HEK293T (cell line): ENCODE data around the gene BTBD1.
"Not testable (repeated sequence)": the region's sequence is repeated elsewhere in the genome, so short reads cannot be mapped to it uniquely, and the experiment has no call there.

Experiments used
- CTCF ChIA-PET: fragments of 350-600 bp; formaldehyde crosslinking; extraction: SDS; loops from one replicate; lab custom pipeline; 2021; ENCODE audit warnings: antibody characterized with exemption, inconsistent platforms; lab: Yijun Ruan, JAX
- POLR2A ChIA-PET: fragments of 350-600 bp; formaldehyde crosslinking; extraction: SDS; loops from one replicate; lab custom pipeline; 2020; ENCODE audit warnings: antibody characterized with exemption, inconsistent platforms; lab: Yijun Ruan, JAX
- DNase-seq: peaks from one replicate; pipeline ENCODE4 v3.0.0; 2012; ENCODE audit warnings: mixed read lengths; ENCODE audit errors: extremely low spot score
- ARNT ChIP-seq: fragments of 450-650 bp; IDR thresholded peaks from 2 replicates; pipeline ENCODE4 v1.6.1; 2017; ENCODE audit warnings: mild to moderate bottlenecking
- BHLHE40 ChIP-seq: fragments of 450-650 bp; IDR thresholded peaks from 2 replicates; pipeline ENCODE4 v1.6.1; 2016; ENCODE audit warnings: mild to moderate bottlenecking, moderate library complexity, borderline replicate concordance
- CTBP1 ChIP-seq: fragments of 450-650 bp; IDR thresholded peaks from 2 replicates; pipeline ENCODE4 v1.6.1; 2016; ENCODE audit warnings: borderline replicate concordance
- ELF4 ChIP-seq: fragments of 450-650 bp; IDR thresholded peaks from 2 replicates; pipeline ENCODE4 v1.6.1; 2017; ENCODE audit warnings: antibody characterized with exemption
- FOXA1 ChIP-seq: fragments of 450-650 bp; IDR thresholded peaks from 2 replicates; pipeline ENCODE4 v1.6.1; 2016; ENCODE audit warnings: mild to moderate bottlenecking
- FOXK2 ChIP-seq: fragments of 450-650 bp; IDR thresholded peaks from 2 replicates; pipeline ENCODE4 v1.6.1; 2016; ENCODE audit warnings: mild to moderate bottlenecking
- FOXM1 ChIP-seq: fragments of 450-650 bp; IDR thresholded peaks from 2 replicates; pipeline ENCODE4 v1.6.1; 2017; ENCODE audit warnings: mild to moderate bottlenecking, borderline replicate concordance
- HDGF ChIP-seq: fragments of 450-650 bp; IDR thresholded peaks from 2 replicates; pipeline ENCODE4 v1.6.1; 2017; ENCODE audit warnings: antibody characterized with exemption, borderline replicate concordance
- L3MBTL2 ChIP-seq: fragments of 450-650 bp; conservative IDR thresholded peaks from 2 replicates; pipeline ENCODE4 v1.6.1; 2016; ENCODE audit warnings: mild to moderate bottlenecking
- LEF1 ChIP-seq: fragments of 450-650 bp; IDR thresholded peaks from 2 replicates; pipeline ENCODE4 v1.6.1; 2017; ENCODE audit warnings: mild to moderate bottlenecking, borderline replicate concordance
- NFRKB ChIP-seq: fragments of 450-650 bp; IDR thresholded peaks from 2 replicates; pipeline ENCODE4 v1.6.1; 2016; ENCODE audit warnings: mild to moderate bottlenecking, moderate library complexity
- PKNOX1 ChIP-seq: fragments of 450-650 bp; IDR thresholded peaks from 2 replicates; pipeline ENCODE4 v1.6.1; 2016
- SP1 ChIP-seq: fragments of 450-650 bp; IDR thresholded peaks from 2 replicates; pipeline ENCODE4 v1.6.1; 2017
- SUZ12 ChIP-seq: fragments of 450-650 bp; IDR thresholded peaks from 2 replicates; pipeline ENCODE4 v1.6.1; 2016; ENCODE audit warnings: mild to moderate bottlenecking
- TARDBP ChIP-seq: fragments of 450-650 bp; IDR thresholded peaks from 2 replicates; pipeline ENCODE4 v1.6.1; 2016
- ZNF384 ChIP-seq: fragments of 450-650 bp; IDR thresholded peaks from 2 replicates; pipeline ENCODE4 v1.6.1; 2016

Gene BTBD1

GRCh38 chr15:83082730-83083386, 15.8 kb upstream of the BTBD1 start:
- no peak for DNase-seq
- ChIA-PET CTCF (no interaction called here), POLR2A (interaction anchor here (1.6 kb wide), 1 partner anchor 15 kb away, joined by 4 read pairs; no protein-coding TSS in a partner anchor)
- TF ChIP-seq NFRKB = no peak
- TF ChIP-seq SP1 = no peak
- TF ChIP-seq ELF4 = no peak

- CTCF ChIA-PET = no interaction called here
- DNase-seq = no peak
- POLR2A ChIA-PET = no interaction called here
- TF ChIP-seq SUZ12 (no peak), PKNOX1 (0 out of 2 replicates have a peak, but pooled peaks have one; percentile 10)
Observed at GRCh38 chr15:83081256-83082014, 14.4 kb upstream of the BTBD1 start.

GRCh38 chr15:83078712-83079111, 11.7 kb upstream of the BTBD1 start:
- no peak for TF ChIP-seq ARNT
- TF ChIP-seq SP1 = no peak
- TF ChIP-seq HDGF = no peak
- no peak for TF ChIP-seq FOXA1
- no peak for TF ChIP-seq ELF4
- no peak for TF ChIP-seq PKNOX1
- no peak for TF ChIP-seq TARDBP
- TF ChIP-seq CTBP1 = no peak
- no peak for TF ChIP-seq FOXK2
- no peak for TF ChIP-seq NFRKB
- no peak for TF ChIP-seq LEF1
- no peak for TF ChIP-seq SUZ12
- no peak for TF ChIP-seq FOXM1
- TF ChIP-seq L3MBTL2 = no peak
- no peak for TF ChIP-seq ZNF384
- TF ChIP-seq BHLHE40 = no peak

GRCh38 chr15:83077491-83078230, 10.6 kb upstream of the BTBD1 start:
- TF ChIP-seq CTBP1 (no peak), FOXM1 (no peak)
- DNase-seq = no peak
- ChIA-PET CTCF (no interaction called here), POLR2A (interaction anchor here (1.1 to 1.6 kb wide), 2 partner anchors 9 to 11 kb away, joined by 3 to 14 read pairs; partner anchors contain the start of gene BTBD1)

More at GRCh38 chr15:83078712-83079111, 11.7 kb upstream of the BTBD1 start:
- POLR2A ChIA-PET = no interaction called here
- no peak for DNase-seq
- CTCF ChIA-PET = no interaction called here

GRCh38 chr15:83069211-83069642, 2.2 kb upstream of the BTBD1 start:
- POLR2A ChIA-PET = interaction anchor here (1.3 kb wide), 1 partner anchor 8 kb away, joined by 3 read pairs; no protein-coding TSS in a partner anchor
- DNase-seq, CTCF ChIA-PET: not testable (repeated sequence)

GRCh38 chr15:83068054-83068453, 1.0 kb upstream of the BTBD1 start:
- TF ChIP-seq L3MBTL2 (no peak), FOXM1 (no peak), ELF4 (no peak), FOXK2 (no peak), SP1 (no peak), HDGF (no peak), PKNOX1 (no peak), ARNT (no peak), CTBP1 (no peak), NFRKB (no peak), ZNF384 (no peak), TARDBP (no peak), LEF1 (no peak), BHLHE40 (no peak), SUZ12 (no peak), FOXA1 (no peak)
- CTCF ChIA-PET = interaction anchor here (0.6 kb wide), 1 partner anchor 368 kb away, joined by 3 read pairs; no protein-coding TSS in a partner anchor
- no peak for DNase-seq
- POLR2A ChIA-PET = interaction anchor here (1.2 to 1.6 kb wide), 4 partner anchors 9 to 318 kb away, joined by 3 to 5 read pairs (median 4); no protein-coding TSS in a partner anchor
